BE2C (cell line): Measurements from ENCODE around the gene MLIP.

ENCODE experiments used
- DNase-seq: peaks from one replicate; pipeline ENCODE4 v3.0.0-alpha.2; 2020
- H3K27me3 ChIP-seq: fragments of 250-450 bp; sonication (Bioruptor Pico); 2 replicates; pipeline ENCODE4 v1.5.1; 2020; ENCODE audit warnings: mild to moderate bottlenecking
- H3K36me3 ChIP-seq: fragments of 250-450 bp; sonication (Bioruptor Pico); 2 replicates; pipeline ENCODE4 v1.5.1; 2020; ENCODE audit warnings: mild to moderate bottlenecking
- H3K4me1 ChIP-seq: fragments of 250-450 bp; sonication (Bioruptor Pico); 2 replicates; pipeline ENCODE4 v1.5.1; 2020
- H3K4me3 ChIP-seq: 2 replicates; pipeline ENCODE4 v1.5.1; 2011; ENCODE audit warnings: low read depth, low read length
- H3K9me3 ChIP-seq: fragments of 250-450 bp; sonication (Bioruptor Pico); 2 replicates; pipeline ENCODE4 v1.5.1; 2020
- CTCF ChIP-seq: IDR thresholded peaks from 2 replicates; pipeline ENCODE4 v1.5.1; 2012; ENCODE audit warnings: mild to moderate bottlenecking, low read depth, low read length

MLIP gene

GRCh38 chr6:54308986-54309315 is 197.7 kb downstream of the MLIP start:
- no peaks in the 10 kb centered on the region for H3K4me1 ChIP-seq
- no peak overlapping the region for H3K4me3 ChIP-seq
- no peak for TF ChIP-seq CTCF
- H3K9me3 ChIP-seq = no peaks in the 10 kb centered on the region
- H3K27me3 ChIP-seq = no peaks in the 10 kb centered on the region
- DNase-seq = no peak
- no peaks in the 10 kb centered on the region for H3K36me3 ChIP-seq

GRCh38 chr6:54310377-54311152 is 199.3 kb downstream of the MLIP start:
- no peaks in the 10 kb centered on the region for H3K36me3 ChIP-seq
- DNase-seq = no peak
- H3K9me3 ChIP-seq = no peaks in the 10 kb centered on the region
- H3K4me3 ChIP-seq = no peak overlapping the region
- H3K27me3 ChIP-seq = no peaks in the 10 kb centered on the region
- no peak for TF ChIP-seq CTCF
- H3K4me1 ChIP-seq = no peaks in the 10 kb centered on the region

- H3K36me3 ChIP-seq = no peaks in the 10 kb centered on the region
Observed at GRCh38 chr6:54315656-54316055, 204.4 kb downstream of the MLIP start.

More at GRCh38 chr6:54315656-54316055, 204.4 kb downstream of the MLIP start:
- Histone ChIP-seq H3K27me3 (no peaks in the 10 kb centered on the region), H3K4me3 (no peak overlapping the region), H3K4me1 (no peaks in the 10 kb centered on the region), H3K9me3 (no peaks in the 10 kb centered on the region)
- DNase-seq = no peak
- no peak for TF ChIP-seq CTCF
